Right ventricle myocardium inferior (tissue), 1 donor: ENCODE measurements around the gene OCEL1. TPM values are rescaled to one million over a fixed set of nuclear protein-coding genes. Genes with fewer than 3 reads are reported as not detected.

ENCODE experiments used
- ATAC-seq: fragments of 200-7000 bp; cut with Tn5 transposase; one replicate; pipeline ENCODE4 v1.9.1; 2020; ENCODE audit warnings: mild to moderate bottlenecking, moderate library complexity
- DNase-seq: peaks from one replicate; pipeline ENCODE4 v3.0.0; 2021; ENCODE audit errors: missing footprints
- intact Hi-C: fragments of 100-400 bp; cut with DNase I; formaldehyde crosslinking; loops from one replicate; pipeline ENCODE4 v1.11.0; 2022
- total RNA-seq: library from RNA; stranded (reverse); fragmentation: NEBNext Ultra II Directional; extraction: Animal tissue kit (Norgen Biotek cat#: 25700); gene quantifications from one replicate; pipeline ENCODE4 v1.2.1, GENCODE V29; 2021
- donor health status: DM: no; HTN: yes; CAD: no; lungs with severe emphysema.

Gene OCEL1
- total RNA-seq, 1 donor from 2014 or later = 26.0 TPM

DNA sequence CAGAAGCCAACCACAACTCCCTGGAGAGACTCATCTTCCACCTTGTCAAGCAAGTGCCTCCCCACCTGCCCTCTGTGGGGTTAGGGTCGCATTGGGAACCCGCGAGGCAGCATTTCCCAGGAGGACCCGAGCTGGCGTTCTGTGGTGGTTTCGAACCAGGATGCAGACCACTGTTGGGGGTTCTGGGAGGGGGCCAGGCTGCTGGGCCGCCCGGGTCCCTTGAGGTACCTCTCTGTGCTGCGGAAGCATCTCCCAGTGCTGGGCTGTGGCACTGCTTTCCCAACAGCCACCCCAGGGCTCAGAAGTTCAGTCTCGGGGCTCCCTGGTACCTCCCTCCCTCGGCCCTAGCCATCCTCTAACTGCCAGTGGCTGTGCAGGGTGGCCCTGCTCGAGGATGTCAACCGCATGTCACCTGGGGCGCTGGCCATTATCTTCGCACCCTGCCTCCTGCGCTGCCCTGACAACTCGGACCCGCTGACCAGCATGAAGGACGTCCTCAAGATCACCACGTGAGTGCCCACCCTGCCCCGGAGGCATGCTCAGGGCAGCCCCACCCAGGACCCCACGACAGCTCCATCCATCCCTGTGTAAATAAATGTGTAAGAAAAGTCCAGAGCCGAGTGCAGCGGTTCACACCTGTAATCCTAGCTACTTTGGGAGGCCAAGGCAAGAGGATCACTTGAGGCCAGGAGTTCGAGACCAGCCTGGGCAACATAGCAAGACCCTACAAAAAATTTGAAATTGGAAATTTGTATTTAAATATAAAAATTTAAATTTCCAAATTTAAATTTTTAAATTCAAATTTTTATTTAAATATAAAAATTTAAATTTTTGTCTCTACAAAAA is 19.1 kb upstream of the OCEL1 start:
- ATAC-seq (no peak), DNase-seq (no peak)
- intact Hi-C loops = no loop called here

GRCh38 chr19:17209126-17210036 is 16.6 kb upstream of the OCEL1 start:
- ATAC-seq (no peak), DNase-seq (no peak)
- intact Hi-C loops = no loop called here

DNA sequence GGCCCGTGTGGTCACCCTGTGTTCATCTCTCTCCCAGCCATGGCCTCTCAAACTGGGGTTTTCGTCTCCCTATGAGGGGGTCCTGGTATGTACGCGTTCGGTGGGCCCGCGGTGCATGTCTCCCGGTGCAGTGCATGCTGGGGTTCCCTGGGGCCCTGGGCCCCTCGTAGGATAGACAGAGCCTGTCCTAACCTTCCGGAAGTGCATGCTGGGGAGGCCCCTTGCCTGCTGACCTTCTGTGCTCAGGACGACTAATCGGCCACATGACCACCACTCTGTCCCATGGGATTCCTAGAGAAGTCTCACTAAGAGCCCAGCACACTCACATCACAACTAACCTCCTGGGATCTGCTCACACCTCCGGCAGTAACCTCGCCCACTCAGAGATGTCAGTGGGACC is 15.7 kb upstream of the OCEL1 start:
- ATAC-seq = no peak
- no peak for DNase-seq
- intact Hi-C loops = no loop called here

GRCh38 chr19:17211547-17212446 is 14.2 kb upstream of the OCEL1 start:
- intact Hi-C loops = no loop called here
- ATAC-seq (no peak), DNase-seq (no peak)

DNA sequence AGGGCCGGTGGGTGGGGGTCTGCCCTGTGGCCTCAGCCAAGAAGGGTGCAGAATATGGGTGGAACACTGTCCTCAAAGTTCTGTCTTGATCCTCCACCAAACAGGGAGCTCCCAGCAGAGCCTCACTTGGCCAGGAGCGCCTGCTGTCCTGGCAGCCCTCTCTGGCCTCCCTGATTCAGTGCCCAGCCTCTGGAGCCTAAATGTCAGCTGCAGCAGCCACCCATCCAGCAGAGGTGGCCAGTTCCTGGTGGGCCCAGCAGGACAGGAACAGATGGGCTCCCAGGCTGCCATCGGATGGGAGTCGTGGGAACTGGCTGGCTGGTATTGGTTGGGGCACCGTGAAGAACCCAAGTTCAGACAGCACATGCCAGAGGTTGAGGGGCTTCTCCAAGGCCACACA is 12.7 kb upstream of the OCEL1 start:
- DNase-seq (no peak), ATAC-seq (no peak)
- intact Hi-C loops = no loop called here

GRCh38 chr19:17214508-17215126 is 11.4 kb upstream of the OCEL1 start:
- intact Hi-C loops = loop anchor here (1.0 kb wide), 2 partner anchors 53 to 123 kb away; partner anchors contain the start of genes BABAM1 and GTPBP3
- DNase-seq (no peak), ATAC-seq (no peak)

- ATAC-seq = peak; percentile 97
- intact Hi-C loops = loop anchor here (1.0 kb wide), 2 partner anchors 52 to 122 kb away; partner anchors contain the start of genes BABAM1 and GTPBP3
- peak; percentile 96 for DNase-seq
These were observed 10.7 kb upstream of the OCEL1 start, which contains the start of gene USE1 for GRCh38 chr19:17215127-17215971. TSS of gene USE1 (plus strand) at chr19:17215357. CDS start at chr19:17215406, 49 bp downstream.

- intact Hi-C loops = no loop called here
- ATAC-seq (no peak), DNase-seq (no peak)
These were observed 9.9 kb upstream of the OCEL1 start for GRCh38 chr19:17216058-17216670.

- intact Hi-C loops = no loop called here
- no peak for DNase-seq
- ATAC-seq = no peak
These were observed 6.7 kb upstream of the OCEL1 start for GRCh38 chr19:17219286-17219685.

DNA sequence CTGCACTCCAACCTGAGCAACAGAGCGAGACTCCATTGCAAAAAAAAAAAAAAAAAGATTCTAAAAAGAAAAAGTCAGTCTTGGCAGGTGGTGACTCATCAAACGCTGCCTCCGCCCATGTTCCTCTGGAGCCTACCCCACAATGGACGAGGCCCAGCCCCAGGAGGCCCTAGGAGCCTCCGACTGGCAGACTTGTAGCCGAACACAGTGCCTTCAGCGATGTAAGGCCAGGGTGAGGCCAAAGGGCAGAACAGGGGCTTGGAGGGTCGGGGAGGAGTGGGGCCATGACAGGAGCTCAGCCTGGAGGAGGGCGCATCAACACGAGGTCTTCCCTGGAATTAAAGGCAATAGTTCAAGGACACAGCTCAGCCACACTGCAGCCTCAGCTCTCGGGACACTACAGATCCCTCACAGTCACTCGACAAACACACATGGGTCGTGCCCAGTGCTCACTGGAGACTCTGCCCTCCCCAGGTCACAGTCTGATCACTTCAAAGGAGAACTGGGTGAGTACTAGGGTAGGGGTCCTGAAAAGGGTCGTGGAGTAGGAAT is 5.7 kb upstream of the OCEL1 start:
- DNase-seq = no peak

GRCh38 chr19:17225053-17225452 is 973 bp upstream of the OCEL1 start:
- intact Hi-C loops = loop anchor here (5.0 kb wide), 1 partner anchor 148 kb away; the partner anchor contains the start of genes HAUS8 and MYO9B
- ATAC-seq = no peak
- no peak for DNase-seq

More for the DNA sequence above, 5.7 kb upstream of the OCEL1 start:
- no peak for ATAC-seq
- intact Hi-C loops = no loop called here

GRCh38 chr19:17227798-17228367 is 1.9 kb downstream of the OCEL1 start:
- ATAC-seq (no peak), DNase-seq (no peak)
- intact Hi-C loops = loop anchor here (5.0 kb wide), 1 partner anchor 151 kb away; the partner anchor contains the start of genes HAUS8 and MYO9B

DNA sequence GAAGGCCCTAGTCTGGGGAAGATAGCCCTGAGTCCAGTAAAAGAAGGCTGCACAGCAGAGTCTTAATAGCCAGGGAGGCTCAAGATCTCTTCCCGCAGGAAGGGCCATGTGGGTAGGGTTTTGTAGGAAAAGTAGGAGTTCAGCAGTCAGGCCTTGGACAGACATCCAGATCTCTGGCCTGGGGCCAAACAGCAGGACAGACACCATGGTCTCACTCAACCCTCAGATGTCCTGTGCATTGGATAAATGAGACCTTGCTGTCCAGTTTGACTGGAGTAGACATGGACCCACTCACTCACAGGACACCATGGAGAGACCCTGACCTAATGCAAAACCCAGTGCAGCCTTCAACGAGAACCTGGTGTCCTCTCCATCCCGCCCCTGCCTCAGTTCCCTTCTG is 3.9 kb downstream of the OCEL1 start:
- DNase-seq (no peak), ATAC-seq (no peak)
- intact Hi-C loops = loop anchor here (5.0 kb wide), 1 partner anchor 153 kb away; the partner anchor contains the start of genes HAUS8 and MYO9B

DNA sequence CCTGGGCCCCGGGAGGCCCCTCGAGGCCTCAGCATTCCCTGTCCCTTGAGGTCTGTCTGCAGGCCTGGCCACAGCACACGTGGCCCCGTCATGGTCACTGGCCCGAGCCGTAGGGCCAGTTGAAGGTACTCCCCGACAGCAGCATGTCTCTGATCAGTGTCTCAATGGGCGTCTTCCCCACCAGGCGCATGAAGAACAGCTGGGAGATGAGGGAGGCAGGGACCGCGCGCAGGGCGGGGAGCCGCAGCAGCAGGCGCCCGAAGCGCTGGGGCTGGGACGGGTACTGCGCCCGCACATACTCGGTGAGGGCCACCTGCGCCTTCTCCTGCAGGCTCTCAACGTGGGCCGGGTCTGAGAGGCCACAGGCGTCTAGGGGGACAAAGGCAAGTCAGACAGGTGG is 6.2 kb downstream of the OCEL1 start:
- intact Hi-C loops = no loop called here
- ATAC-seq = no peak
- no peak for DNase-seq

DNA sequence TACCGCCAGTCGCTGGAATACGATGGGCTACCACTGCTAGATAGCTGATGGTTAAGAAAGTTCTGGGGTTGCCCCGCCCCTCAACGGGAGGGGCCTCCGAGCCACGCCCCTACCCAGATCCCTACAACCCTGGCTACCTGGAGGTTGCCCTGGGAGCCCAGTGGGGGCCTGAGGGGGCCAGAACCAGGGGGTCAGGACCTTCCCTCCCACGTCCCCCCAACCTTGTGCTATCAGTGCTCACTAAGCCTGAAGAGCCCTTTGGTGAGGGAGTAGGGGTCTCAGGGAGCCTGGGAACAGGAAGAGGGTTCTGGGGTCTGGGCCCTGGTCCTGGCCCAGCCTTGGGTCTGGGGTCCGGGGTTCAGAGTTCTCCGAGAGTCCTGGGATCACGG is 8.9 kb downstream of the OCEL1 start:
- DNase-seq = no peak
- intact Hi-C loops = loop anchor here (1.0 kb wide), 1 partner anchor 168 kb away; no protein-coding TSS in a partner anchor

More for the DNA sequence above, 8.9 kb downstream of the OCEL1 start:
- ATAC-seq = peak; percentile 60
